ENCODE measurements around the gene DOP1B. TPM values are rescaled to one million over a fixed set of nuclear protein-coding genes. Genes with fewer than 3 reads are reported as not detected.
"Not testable (repeated sequence)": the region's sequence is repeated elsewhere in the genome, so short reads cannot be mapped to it uniquely, and the experiment has no call there.

The DOP1B gene
- total and polyA plus RNA-seq, 2 donors: 5.7 to 6.5 TPM

- no peaks in the 10 kb centered on the region for H3K27me3 ChIP-seq (ENCODE audit: control insufficient read depth in 2 of 2, insufficient read depth in 1 of 2, low read length in 1 of 2)
- H3K4me3 ChIP-seq (ENCODE audit: low read length in 2 of 2): no peak overlapping the region
- DNase-seq (ENCODE audit: low read depth in 6 of 9, low spot score in 9 of 9): no peak
- no peaks in the 10 kb centered on the region for H3K9me3 ChIP-seq (ENCODE audit: control insufficient read depth in 2 of 2, insufficient read depth in 1 of 2, low read length in 1 of 2)
- H3K36me3 ChIP-seq (ENCODE audit: control insufficient read depth in 2 of 2, insufficient read depth in 2 of 2, low read length in 1 of 2): peaks cover 0 to 3% of the 10 kb centered on the region in 2 donors
- no peak overlapping the region for H3K27ac ChIP-seq (ENCODE audit: low read depth in 1 of 2, low read length in 1 of 2)
- 92% methylated on average over 18 of the region's 18 CpGs for WGBS
- H3K4me1 ChIP-seq (ENCODE audit: control insufficient read depth in 2 of 2, insufficient read depth in 2 of 2, low read length in 2 of 2): peaks cover 0 to 2% of the 10 kb centered on the region in 2 donors
Observed at GRCh38 chr21:36186506-36187399, 30.1 kb downstream of the DOP1B start.

GRCh38 chr21:36188081-36188681 lies 31.6 kb downstream of the DOP1B start:
- 94% methylated on average over 8 of the region's 8 CpGs for WGBS
- Histone ChIP-seq H3K36me3 (ENCODE audit: control insufficient read depth in 2 of 2, insufficient read depth in 2 of 2, low read length in 1 of 2) (peaks cover 0 to 3% of the 10 kb centered on the region in 2 donors), H3K4me3 (ENCODE audit: low read length in 2 of 2) (no peak overlapping the region), H3K27me3 (ENCODE audit: control insufficient read depth in 2 of 2, insufficient read depth in 1 of 2, low read length in 1 of 2) (no peaks in the 10 kb centered on the region), H3K4me1 (ENCODE audit: control insufficient read depth in 2 of 2, insufficient read depth in 2 of 2, low read length in 2 of 2) (peaks cover 0 to 2% of the 10 kb centered on the region in 2 donors), H3K9me3 (ENCODE audit: control insufficient read depth in 2 of 2, insufficient read depth in 1 of 2, low read length in 1 of 2) (no peaks in the 10 kb centered on the region), H3K27ac (ENCODE audit: low read depth in 1 of 2, low read length in 1 of 2) (no peak overlapping the region)
- no peak for DNase-seq (ENCODE audit: low read depth in 6 of 9, low spot score in 9 of 9)

GRCh38 chr21:36188937-36189336 lies 32.3 kb downstream of the DOP1B start:
- H3K27ac ChIP-seq (ENCODE audit: low read depth in 1 of 2, low read length in 1 of 2): no peak overlapping the region
- 37% methylated on average over 2 of the region's 2 CpGs for WGBS

GRCh38 chr21:36190736-36191135 lies 34.1 kb downstream of the DOP1B start:
- Histone ChIP-seq H3K4me1 (ENCODE audit: control insufficient read depth in 2 of 2, insufficient read depth in 2 of 2, low read length in 2 of 2) (no peaks in the 10 kb centered on the region), H3K27ac (ENCODE audit: low read depth in 1 of 2, low read length in 1 of 2) (no peak overlapping the region), H3K9me3 (ENCODE audit: control insufficient read depth in 2 of 2, insufficient read depth in 1 of 2, low read length in 1 of 2) (no peaks in the 10 kb centered on the region)

More at GRCh38 chr21:36188937-36189336, 32.3 kb downstream of the DOP1B start:
- H3K9me3 ChIP-seq (ENCODE audit: control insufficient read depth in 2 of 2, insufficient read depth in 1 of 2, low read length in 1 of 2): no peaks in the 10 kb centered on the region
- no peaks in the 10 kb centered on the region for H3K27me3 ChIP-seq (ENCODE audit: control insufficient read depth in 2 of 2, insufficient read depth in 1 of 2, low read length in 1 of 2)
- peaks cover 0 to 3% of the 10 kb centered on the region in 2 donors for H3K36me3 ChIP-seq (ENCODE audit: control insufficient read depth in 2 of 2, insufficient read depth in 2 of 2, low read length in 1 of 2)
- no peak overlapping the region for H3K4me3 ChIP-seq (ENCODE audit: low read length in 2 of 2)
- no peak for DNase-seq (ENCODE audit: low read depth in 6 of 9, low spot score in 9 of 9)
- peaks cover 0 to 2% of the 10 kb centered on the region in 2 donors for H3K4me1 ChIP-seq (ENCODE audit: control insufficient read depth in 2 of 2, insufficient read depth in 2 of 2, low read length in 2 of 2)

GRCh38 chr21:36193200-36193599 lies 36.6 kb downstream of the DOP1B start:
- no peak for DNase-seq (ENCODE audit: low read depth in 6 of 9, low spot score in 9 of 9)
- Histone ChIP-seq H3K36me3 (ENCODE audit: control insufficient read depth in 2 of 2, insufficient read depth in 2 of 2, low read length in 1 of 2) (no peaks in the 10 kb centered on the region), H3K27ac (ENCODE audit: low read depth in 1 of 2, low read length in 1 of 2) (no peak overlapping the region), H3K27me3 (ENCODE audit: control insufficient read depth in 2 of 2, insufficient read depth in 1 of 2, low read length in 1 of 2) (no peaks in the 10 kb centered on the region), H3K9me3 (ENCODE audit: control insufficient read depth in 2 of 2, insufficient read depth in 1 of 2, low read length in 1 of 2) (no peaks in the 10 kb centered on the region), H3K4me1 (ENCODE audit: control insufficient read depth in 2 of 2, insufficient read depth in 2 of 2, low read length in 2 of 2) (no peaks in the 10 kb centered on the region), H3K4me3 (ENCODE audit: low read length in 2 of 2) (no peak overlapping the region)
- WGBS: 98% methylated on average over 7 of the region's 7 CpGs

More at GRCh38 chr21:36190736-36191135, 34.1 kb downstream of the DOP1B start:
- Histone ChIP-seq H3K27me3 (ENCODE audit: control insufficient read depth in 2 of 2, insufficient read depth in 1 of 2, low read length in 1 of 2) (no peaks in the 10 kb centered on the region), H3K4me3 (ENCODE audit: low read length in 2 of 2) (no peak overlapping the region), H3K36me3 (ENCODE audit: control insufficient read depth in 2 of 2, insufficient read depth in 2 of 2, low read length in 1 of 2) (no peaks in the 10 kb centered on the region)
- 98% methylated on average over 4 of the region's 4 CpGs for WGBS
- no peak for DNase-seq (ENCODE audit: low read depth in 6 of 9, low spot score in 9 of 9)

GRCh38 chr21:36194024-36194423 lies 37.4 kb downstream of the DOP1B start:
- Histone ChIP-seq H3K4me3 (ENCODE audit: low read length in 2 of 2) (no peak overlapping the region), H3K27ac (ENCODE audit: low read depth in 1 of 2, low read length in 1 of 2) (no peak overlapping the region), H3K4me1 (ENCODE audit: control insufficient read depth in 2 of 2, insufficient read depth in 2 of 2, low read length in 2 of 2) (no peaks in the 10 kb centered on the region), H3K27me3 (ENCODE audit: control insufficient read depth in 2 of 2, insufficient read depth in 1 of 2, low read length in 1 of 2) (no peaks in the 10 kb centered on the region), H3K9me3 (ENCODE audit: control insufficient read depth in 2 of 2, insufficient read depth in 1 of 2, low read length in 1 of 2) (no peaks in the 10 kb centered on the region), H3K36me3 (ENCODE audit: control insufficient read depth in 2 of 2, insufficient read depth in 2 of 2, low read length in 1 of 2) (peaks cover 0 to 4% of the 10 kb centered on the region in 2 donors)
- DNase-seq (ENCODE audit: low read depth in 6 of 9, low spot score in 9 of 9): no peak
- WGBS: 94% methylated on average over 3 of the region's 3 CpGs

GRCh38 chr21:36195613-36196012 lies 39.0 kb downstream of the DOP1B start:
- no peaks in the 10 kb centered on the region for H3K27me3 ChIP-seq (ENCODE audit: control insufficient read depth in 2 of 2, insufficient read depth in 1 of 2, low read length in 1 of 2)
- no peak for DNase-seq (ENCODE audit: low read depth in 6 of 9, low spot score in 9 of 9)
- WGBS: 99% methylated on average over 1 of the region's 1 CpG
- H3K4me3 ChIP-seq (ENCODE audit: low read length in 2 of 2): no peak overlapping the region
- no peaks in the 10 kb centered on the region for H3K4me1 ChIP-seq (ENCODE audit: control insufficient read depth in 2 of 2, insufficient read depth in 2 of 2, low read length in 2 of 2)
- H3K9me3 ChIP-seq (ENCODE audit: control insufficient read depth in 2 of 2, insufficient read depth in 1 of 2, low read length in 1 of 2): no peaks in the 10 kb centered on the region
- no peak overlapping the region for H3K27ac ChIP-seq (ENCODE audit: low read depth in 1 of 2, low read length in 1 of 2)
- peaks cover 4 to 6% of the 10 kb centered on the region in 2 donors for H3K36me3 ChIP-seq (ENCODE audit: control insufficient read depth in 2 of 2, insufficient read depth in 2 of 2, low read length in 1 of 2)

- Histone ChIP-seq H3K27me3 (ENCODE audit: control insufficient read depth in 2 of 2, insufficient read depth in 1 of 2, low read length in 1 of 2) (no peaks in the 10 kb centered on the region), H3K9me3 (ENCODE audit: control insufficient read depth in 2 of 2, insufficient read depth in 1 of 2, low read length in 1 of 2) (no peaks in the 10 kb centered on the region), H3K36me3 (ENCODE audit: control insufficient read depth in 2 of 2, insufficient read depth in 2 of 2, low read length in 1 of 2) (peaks cover 7 to 12% of the 10 kb centered on the region in 2 donors), H3K27ac (ENCODE audit: low read depth in 1 of 2, low read length in 1 of 2) (no peak overlapping the region), H3K4me1 (ENCODE audit: control insufficient read depth in 2 of 2, insufficient read depth in 2 of 2, low read length in 2 of 2) (no peaks in the 10 kb centered on the region), H3K4me3 (ENCODE audit: low read length in 2 of 2) (no peak overlapping the region)
- no peak for DNase-seq (ENCODE audit: low read depth in 6 of 9, low spot score in 9 of 9)
- 97% methylated on average over 9 of the region's 9 CpGs for WGBS
Observed at GRCh38 chr21:36199021-36199420, 42.4 kb downstream of the DOP1B start.

- not testable (repeated sequence) for H3K4me1 ChIP-seq (ENCODE audit: control insufficient read depth in 2 of 2, insufficient read depth in 2 of 2, low read length in 2 of 2); DNase-seq (ENCODE audit: low read depth in 6 of 9, low spot score in 9 of 9); H3K27ac ChIP-seq (ENCODE audit: low read depth in 1 of 2, low read length in 1 of 2); H3K4me3 ChIP-seq (ENCODE audit: low read length in 2 of 2); H3K9me3 ChIP-seq (ENCODE audit: control insufficient read depth in 2 of 2, insufficient read depth in 1 of 2, low read length in 1 of 2); H3K27me3 ChIP-seq (ENCODE audit: control insufficient read depth in 2 of 2, insufficient read depth in 1 of 2, low read length in 1 of 2)
- WGBS: 97% methylated on average over 5 of the region's 5 CpGs
- H3K36me3 ChIP-seq (ENCODE audit: control insufficient read depth in 2 of 2, insufficient read depth in 2 of 2, low read length in 1 of 2): peaks cover 7 to 12% of the 10 kb centered on the region in 2 donors
Observed at GRCh38 chr21:36199575-36199974, 43.0 kb downstream of the DOP1B start.

Measured in thymus (tissue), 11 donors.